Right lung (tissue), 10 donors: ENCODE results near the gene PROKR2. TPM values are rescaled to one million over a fixed set of nuclear protein-coding genes. Genes with fewer than 3 reads are reported as not detected.

Experiments used
- DNase-seq, 2 donors: peaks; one replicate each; pipeline ENCODE4 v3.0.0-alpha.2; 2013
- long read RNA-seq, 8 donors: transcript quantifications; one replicate each; lab custom pipeline, GENCODE V29; 2026
- polyA plus RNA-seq, 5 donors: library from polyadenylated mRNA; unstranded; fragments of 120-200 nt; gene quantifications; one replicate each; pipeline versions ENCODE4 v1.2.1 to v1.2.3, GENCODE V29; 2013; ENCODE audit warnings: inconsistent platforms in 1 of 5, low replicate concordance in 1 of 5; ENCODE audit not compliant: insufficient read length in 5 of 5, insufficient read depth in 1 of 5

PROKR2 gene
- not detected for polyA plus RNA-seq
- long read RNA-seq, donor 1, result 0 reads
- long read RNA-seq, donor 2, result 0 reads
- long read RNA-seq, donor 3, result 0 reads
- long read RNA-seq, donor 4, result 0 reads
- long read RNA-seq, donor 5, result 0 reads
- long read RNA-seq, donor 6, result 0 reads
- long read RNA-seq, donor 7, result 0 reads
- long read RNA-seq, donor 8, result 0 reads

DNA sequence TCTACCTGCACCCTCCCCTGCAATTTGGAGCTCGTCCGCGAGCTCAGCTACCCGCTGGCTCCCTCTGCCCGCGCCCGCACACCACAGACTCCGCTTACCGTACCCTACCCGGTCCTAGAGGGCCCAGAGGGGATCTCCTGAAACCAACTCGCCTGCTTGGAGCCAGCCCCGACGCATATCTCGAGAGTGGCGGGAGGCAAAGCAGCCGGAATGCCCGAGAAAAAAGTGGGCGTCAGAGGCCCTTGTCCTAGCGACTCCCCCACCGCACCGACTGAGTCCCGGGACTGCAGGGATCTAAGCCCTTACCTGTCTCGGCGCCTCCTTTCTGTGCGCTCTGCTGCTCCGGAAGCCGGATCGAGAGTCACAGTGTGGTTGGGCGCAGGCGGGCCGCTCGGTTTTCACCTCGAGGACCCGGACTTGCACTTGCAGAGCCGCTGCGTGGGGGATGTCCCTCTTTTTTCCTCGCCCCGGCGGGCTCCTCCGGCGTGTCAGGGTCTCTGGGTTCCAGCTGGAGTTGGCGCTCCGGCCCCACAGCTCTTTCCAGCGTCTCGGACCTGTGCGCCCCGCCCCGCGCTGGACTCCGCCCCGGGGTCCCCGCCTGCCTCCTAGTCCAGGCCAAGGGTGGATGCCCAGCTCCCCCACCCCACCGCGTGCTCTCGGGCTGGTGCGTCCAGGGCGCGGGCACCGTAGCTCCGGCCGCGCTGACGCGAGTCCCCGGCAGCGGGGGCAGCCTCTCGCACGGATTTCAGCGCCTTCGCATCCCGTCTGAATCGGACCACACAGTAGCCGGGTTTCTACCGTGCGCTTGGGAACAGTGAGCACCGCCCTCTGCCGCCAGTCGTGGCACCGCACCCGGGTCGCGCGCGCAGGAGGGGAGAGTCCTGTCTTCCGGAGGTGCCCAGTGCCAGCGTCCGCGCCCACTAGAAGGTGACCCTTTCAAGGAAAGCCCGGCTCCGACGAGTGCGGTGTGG is at the start of gene PROKR2:
Gene PROKR2 (minus strand): TSS at position 767 of the 971 bp plus-strand sequence. CDS start 2,585 bp downstream, outside the sequence.
- DNase-seq, result no peak

DNA sequence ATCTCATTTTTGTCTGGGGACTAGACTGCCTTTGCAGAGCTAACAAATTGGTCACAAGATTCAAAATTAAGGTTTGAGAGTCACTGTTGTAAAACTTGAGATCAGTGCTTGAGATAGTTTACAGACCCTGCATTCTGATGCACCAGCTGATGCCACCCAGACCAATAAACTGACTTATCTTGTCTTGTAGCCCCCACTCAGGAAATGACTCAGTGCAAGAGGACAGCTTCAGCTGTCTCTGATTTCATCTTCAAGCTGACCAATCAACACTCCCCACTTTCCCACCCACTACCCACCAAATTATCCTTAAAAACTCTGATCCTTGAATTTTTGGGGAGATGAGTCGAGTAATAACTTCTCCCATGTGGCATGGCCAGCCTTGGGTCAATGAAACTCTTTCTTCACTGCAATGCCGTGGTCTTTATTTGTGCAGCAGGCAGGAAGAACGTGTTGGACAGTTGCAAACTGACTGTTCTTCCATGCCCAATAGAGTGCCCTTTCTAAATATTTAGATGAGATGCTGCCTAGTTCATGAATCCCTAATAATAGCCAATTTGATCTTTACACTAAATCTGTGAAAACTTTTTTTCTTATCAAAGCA is 48.3 kb upstream of the PROKR2 start:
- no peak for DNase-seq

DNA sequence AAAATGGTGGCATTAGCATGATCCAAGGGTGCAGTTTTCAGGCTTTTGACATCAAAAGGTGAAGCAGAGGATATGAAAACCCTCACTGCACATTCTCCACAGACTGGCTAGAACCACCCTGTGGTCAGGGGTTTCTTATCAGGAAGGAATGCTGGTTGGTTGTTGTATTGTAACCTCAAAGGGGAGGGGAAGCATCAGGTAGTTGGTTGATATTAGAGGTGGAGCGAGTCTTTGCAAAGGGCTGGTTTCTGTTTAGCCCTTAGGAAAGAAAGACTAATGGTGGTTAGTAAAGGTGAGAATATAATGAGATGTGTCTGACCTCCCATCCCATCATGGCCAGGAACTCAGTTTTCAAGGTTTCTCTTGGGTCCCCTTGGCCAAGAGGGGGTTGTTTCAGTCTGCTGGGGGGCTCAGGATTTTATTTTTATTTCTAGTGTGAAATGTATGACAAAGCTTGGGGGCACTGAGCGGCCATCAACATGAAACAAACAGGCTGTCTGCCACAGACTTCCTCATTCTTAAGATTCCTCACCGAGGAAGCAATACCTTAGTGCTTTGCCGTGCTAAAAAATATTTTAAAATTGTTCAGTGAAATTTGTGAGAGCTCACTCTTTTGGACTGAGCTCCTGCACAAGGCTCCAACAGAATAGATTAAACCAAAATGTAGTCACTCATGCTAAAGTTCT is 47.5 kb upstream of the PROKR2 start:
- DNase-seq, result no peak

DNA sequence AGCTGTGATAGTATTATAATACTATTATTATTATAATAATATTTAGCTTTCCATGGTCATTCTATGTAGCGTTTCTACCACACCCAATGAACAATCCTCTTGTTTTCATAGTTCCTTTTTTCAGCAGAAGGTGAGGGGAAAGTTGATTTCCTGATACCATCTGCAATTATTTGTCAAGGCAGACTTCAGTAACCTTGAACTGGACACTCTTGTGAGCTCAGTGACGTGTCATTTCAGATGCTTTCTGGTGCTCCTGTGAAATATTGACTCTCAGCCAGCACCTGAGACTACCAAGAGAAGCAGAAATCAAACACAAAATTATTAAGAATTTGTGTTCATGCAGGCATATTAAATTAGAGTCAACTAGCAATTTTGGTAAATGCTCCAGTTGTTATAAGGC is 46.0 kb upstream of the PROKR2 start:
- no peak for DNase-seq

- DNase-seq, result no peak
These were observed 44.4 kb upstream of the PROKR2 start for GRCh38 chr20:5361176-5361575.

DNA sequence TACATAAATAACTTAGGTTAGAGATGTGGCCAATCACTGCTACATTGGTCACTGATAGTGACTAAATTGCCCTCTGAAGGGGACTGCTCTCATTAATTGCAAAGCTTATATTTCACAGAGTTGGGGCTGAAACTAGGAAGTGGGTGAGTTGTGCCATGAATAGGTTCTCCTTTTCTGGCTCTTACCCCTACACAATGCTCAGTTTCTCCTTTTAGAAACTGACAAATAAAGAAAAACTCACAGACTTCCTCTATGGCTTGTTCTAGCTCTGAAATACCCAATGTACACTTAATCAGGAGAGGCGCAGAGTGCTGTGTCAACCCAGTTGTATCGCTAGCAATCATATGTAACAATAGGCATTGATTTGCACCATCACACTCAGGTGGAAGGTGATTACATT is 41.2 kb upstream of the PROKR2 start:
- DNase-seq, result no peak

GRCh38 chr20:5356941-5357340 is 40.2 kb upstream of the PROKR2 start:
- no peak for DNase-seq

- DNase-seq, result no peak
These were observed 38.1 kb upstream of the PROKR2 start for GRCh38 chr20:5354901-5355300.

DNA sequence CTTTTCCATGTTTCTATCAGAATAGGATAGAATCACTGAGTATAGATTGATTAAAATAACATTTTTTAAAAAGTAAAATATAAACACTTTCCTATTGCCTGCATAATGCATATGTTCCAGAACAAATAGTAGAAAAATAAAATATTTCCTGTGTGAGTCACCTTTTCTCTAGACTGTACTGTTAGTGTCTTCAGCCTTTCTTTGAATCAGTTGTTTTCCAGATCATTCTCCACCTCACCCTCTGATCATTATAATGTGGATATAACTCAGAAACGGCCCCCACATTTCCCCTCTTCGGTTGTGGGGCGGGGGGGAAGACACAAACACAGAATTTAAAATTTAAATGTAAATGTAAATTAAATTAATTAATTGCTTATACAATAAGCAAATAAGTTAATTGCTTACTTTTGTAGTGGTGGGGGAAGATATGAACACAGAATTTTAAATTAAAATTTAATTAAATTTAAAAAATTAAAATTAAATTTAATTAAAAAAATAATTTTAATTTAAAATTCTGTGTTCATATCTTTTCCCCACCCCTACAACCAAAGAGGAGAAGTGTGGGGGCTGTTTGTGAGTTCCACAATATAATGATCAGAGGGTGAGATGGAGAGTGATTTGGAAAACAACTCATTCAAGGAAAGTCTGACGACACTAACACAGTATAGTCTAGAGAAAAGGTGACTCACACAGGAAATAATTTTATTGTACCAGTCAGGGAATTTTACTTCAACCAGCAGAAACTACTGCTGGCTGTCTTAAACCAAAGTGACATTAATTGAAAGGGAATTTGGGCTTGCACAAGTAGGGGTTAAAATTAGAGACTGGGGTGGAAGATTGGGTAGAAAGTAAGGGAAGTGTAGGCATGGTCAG is 37.1 kb upstream of the PROKR2 start:
- no peak for DNase-seq

DNA sequence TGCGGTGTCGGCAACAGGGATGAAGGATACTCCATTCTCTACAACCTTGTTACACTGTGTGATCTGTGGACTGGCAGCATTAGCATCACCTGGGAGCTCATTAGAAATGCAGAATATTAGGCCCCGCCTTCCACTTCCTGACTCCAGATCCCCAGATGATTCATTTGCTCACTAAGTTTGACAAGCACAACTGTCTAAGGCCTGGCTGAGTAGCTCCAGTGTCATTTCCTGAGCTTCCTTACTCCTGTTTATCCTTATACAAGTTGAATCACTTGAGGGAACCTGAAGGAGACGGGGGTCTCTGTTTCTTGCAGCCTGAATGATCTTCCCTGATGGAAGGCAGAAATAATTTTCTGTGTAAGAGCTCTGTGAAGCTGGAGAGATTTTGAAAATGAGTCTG is 32.7 kb upstream of the PROKR2 start:
- DNase-seq, result no peak

DNA sequence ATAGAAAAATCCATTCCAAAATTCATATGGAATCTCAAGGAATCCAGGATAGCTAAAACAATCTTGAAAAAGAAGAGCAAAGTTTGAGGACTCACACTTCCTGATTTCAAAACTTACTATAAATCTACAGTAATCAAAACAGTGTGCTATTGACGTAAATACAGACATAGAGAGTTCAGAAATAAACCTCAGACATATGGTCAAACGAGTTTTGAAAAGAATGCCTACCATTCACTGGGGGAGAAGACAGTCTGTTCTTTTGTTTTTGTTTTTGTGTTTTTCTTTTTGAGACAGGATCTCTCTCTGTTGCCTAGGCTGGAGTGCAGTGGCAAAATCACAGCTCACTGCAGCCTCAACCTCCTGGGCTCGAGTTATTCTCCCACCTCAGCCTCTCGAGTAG is 25.3 kb upstream of the PROKR2 start:
- DNase-seq, result no peak

GRCh38 chr20:5331340-5331739 is 14.6 kb upstream of the PROKR2 start:
- no peak for DNase-seq

DNA sequence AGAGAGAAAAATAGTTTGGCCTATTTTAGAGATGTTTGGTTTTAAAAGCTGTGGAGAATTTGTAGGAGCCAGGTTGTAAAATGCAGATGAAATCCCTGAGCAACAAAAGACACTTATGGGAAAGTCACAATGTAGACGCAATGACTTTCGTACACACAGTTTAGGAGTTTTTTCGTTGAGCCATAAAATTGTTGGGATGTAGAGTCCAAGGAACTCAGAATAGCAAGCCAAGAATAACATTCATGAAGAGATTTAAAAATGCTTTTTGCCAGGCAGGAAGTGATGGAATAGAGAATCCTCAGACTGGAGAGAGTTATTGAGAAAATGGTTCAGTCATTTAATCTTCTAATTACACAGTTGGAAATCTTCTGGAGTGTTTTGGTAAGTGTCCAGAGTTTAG is 11.5 kb upstream of the PROKR2 start:
- no peak for DNase-seq

DNA sequence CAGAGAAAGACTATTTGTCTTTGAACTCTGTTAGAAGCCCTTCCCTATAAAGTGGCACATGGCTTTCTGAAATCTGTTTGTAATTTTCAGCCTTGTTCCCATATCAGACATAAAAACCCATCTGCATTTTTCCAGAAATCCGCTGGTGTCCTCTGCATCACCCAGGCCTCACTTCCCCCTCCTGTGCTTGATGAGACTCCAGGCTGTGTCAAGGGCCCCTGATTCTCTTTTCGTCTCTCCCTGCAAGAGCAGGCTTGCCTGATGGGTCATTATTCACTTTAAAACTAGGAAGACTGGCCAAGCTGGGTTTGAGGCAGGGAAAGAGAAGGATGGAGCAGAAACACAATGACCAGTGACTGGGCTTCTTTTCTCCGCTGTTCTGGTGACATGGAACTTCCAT is 10.6 kb upstream of the PROKR2 start:
- no peak for DNase-seq

DNA sequence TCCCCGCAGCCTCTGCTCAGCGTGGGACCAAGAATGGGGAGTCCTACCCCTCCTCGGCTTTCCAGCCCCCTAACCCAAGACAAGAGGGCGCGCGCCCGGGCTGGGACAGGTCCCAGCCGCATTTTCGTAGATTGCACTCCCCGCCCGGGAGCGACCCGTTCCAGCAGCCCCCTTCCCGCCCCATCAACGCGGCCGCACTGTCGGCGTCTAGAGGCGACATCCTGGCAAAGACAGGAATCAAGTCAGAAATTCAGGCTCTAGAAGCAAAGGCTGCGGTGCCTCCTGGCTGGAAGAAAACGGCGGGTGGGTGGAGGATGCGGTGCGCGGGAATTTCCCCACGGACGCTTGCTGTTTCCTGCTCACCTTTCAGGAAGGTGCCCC is 957 bp downstream of the PROKR2 start:
- DNase-seq, result no peak

DNA sequence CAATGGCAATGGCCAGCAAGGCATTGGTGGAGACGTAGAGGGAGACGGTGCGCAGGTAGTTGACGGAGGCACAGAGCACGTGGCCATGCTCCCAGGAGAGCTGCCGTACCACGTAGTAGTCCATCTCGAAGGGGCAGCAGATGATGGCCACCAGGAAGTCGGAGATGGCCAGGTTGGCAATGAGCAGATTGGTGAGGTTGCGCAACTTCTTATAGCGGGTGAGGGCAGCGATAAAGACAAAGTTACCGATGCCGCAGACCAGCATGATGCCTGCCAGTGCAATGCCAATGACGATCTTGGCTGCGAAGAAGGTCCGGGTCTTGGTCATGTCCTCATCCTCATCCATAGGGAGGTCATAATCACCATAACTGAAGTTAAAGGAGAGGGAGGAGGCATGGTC is 2.8 kb downstream of the PROKR2 start:
- no peak for DNase-seq

DNA sequence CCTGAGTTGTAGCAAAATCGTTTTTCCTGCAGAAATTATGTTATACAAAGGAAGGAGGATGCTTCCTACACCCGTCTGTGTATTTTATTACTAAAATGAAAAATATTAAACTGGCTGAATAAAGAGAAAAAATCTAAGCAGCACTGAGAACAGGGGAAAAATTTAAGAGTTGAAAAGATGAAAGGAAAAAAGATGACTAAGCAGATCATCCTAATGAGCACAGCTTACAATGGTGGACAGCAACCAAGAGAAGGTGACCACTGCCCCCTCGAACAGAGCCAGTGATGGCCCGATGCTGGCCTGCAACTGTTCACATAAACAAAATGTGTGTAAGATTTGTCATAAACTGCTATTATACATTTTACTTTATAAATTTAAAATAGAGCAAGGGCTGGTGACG is 4.2 kb downstream of the PROKR2 start:
- DNase-seq, result no peak

DNA sequence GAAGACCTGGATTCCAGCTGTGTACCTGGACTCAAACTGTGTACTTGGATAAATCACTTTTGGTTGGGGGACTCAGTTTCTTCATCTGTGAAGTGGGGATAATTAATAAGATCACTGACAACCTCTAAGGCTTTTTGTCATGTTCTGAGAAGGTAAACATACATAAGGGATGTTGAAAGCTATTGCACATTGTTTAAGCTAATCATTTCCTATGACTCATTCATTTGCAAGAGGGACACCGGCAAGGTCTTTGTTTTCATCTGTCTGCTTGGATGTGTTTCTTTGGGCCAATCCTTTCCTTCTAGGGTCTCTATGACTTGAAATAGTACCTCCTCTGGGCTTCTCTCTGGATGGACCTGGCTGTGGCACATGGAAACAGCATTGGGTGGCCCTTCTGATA is 6.8 kb downstream of the PROKR2 start:
- DNase-seq, result no peak

GRCh38 chr20:5298811-5299210 is 17.9 kb downstream of the PROKR2 start:
- DNase-seq, result no peak

GRCh38 chr20:5297280-5298004 is 19.3 kb downstream of the PROKR2 start:
- DNase-seq, result no peak

DNA sequence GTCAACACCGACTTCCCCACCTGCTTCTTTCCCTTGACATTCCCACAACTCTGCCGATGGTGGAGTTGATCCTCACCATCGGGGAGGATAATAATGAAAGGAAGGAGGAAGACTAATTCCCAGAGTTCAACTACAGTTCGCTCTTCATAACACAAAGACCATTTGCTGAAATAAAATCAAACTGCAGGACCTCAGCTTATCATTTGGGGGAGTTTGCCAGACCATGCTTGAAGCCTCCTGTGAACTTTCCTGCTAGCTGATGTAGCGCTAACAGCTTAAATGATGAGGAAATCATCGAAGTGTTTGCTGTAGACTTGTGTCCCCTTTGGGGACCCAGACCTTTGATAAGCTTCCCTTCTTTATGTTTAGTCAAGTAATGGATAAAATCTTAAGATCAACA is 26.2 kb downstream of the PROKR2 start:
- no peak for DNase-seq
